Large intestine (tissue), 3 donors: ENCODE data around the gene DAAM1. TPM values are rescaled to one million over a fixed set of nuclear protein-coding genes. Genes with fewer than 3 reads are reported as not detected.
A peak's percentile ranks its signal among the peaks of the same experiment; 100 is the strongest.

Experiments
- DNase-seq, 2 donors: peaks; one replicate each; pipeline versions ENCODE4 v3.0.0 to v3.0.0-alpha.2; 2013
- H3K27ac ChIP-seq: one replicate; pipeline ENCODE4 v1.5.1; 2013; ENCODE audit warnings: low read length
- H3K27me3 ChIP-seq: 2 replicates; pipeline ENCODE4 v1.6.1; 2013; ENCODE audit warnings: low read length; ENCODE audit not compliant: control insufficient read depth, insufficient read depth
- H3K36me3 ChIP-seq: 2 replicates; pipeline ENCODE4 v1.6.1; 2013; ENCODE audit warnings: low read length; ENCODE audit not compliant: control insufficient read depth, insufficient read depth
- H3K4me1 ChIP-seq: one replicate; pipeline ENCODE4 v1.6.1; 2013; ENCODE audit warnings: low read length; ENCODE audit not compliant: control insufficient read depth, insufficient read depth
- H3K4me3 ChIP-seq: one replicate; pipeline ENCODE4 v1.5.1; 2013; ENCODE audit warnings: low read length
- H3K9me3 ChIP-seq: one replicate; pipeline ENCODE4 v1.6.1; 2013; ENCODE audit warnings: mild to moderate bottlenecking, low read depth, low read length, moderate library complexity; ENCODE audit not compliant: control insufficient read depth
- WGBS: methylation state at CpG from one replicate; pipeline ENCODE4 v1.1.5; 2013; ENCODE audit warnings: low lambda C conversion rate; ENCODE audit not compliant: insufficient coverage; 5-methylcytosine and 5-hydroxymethylcytosine counted together
- polyA plus RNA-seq: library from polyadenylated mRNA; unstranded; fragments of 120-200 nt; gene quantifications from one replicate; pipeline ENCODE4 v1.2.1, GENCODE V29; 2013

DAAM1 gene
- polyA plus RNA-seq, 1 donor, result 37.9 TPM

GRCh38 chr14:59159169-59159568 lies 29.3 kb upstream of the DAAM1 start:
- H3K36me3 ChIP-seq, result no peaks in the 10 kb centered on the region
- no peaks in the 10 kb centered on the region for H3K9me3 ChIP-seq
- no peak overlapping the region for H3K4me3 ChIP-seq
- DNase-seq, result no peak
- no peak overlapping the region for H3K27ac ChIP-seq
- H3K4me1 ChIP-seq, result peaks cover 11% of the 10 kb centered on the region
- H3K27me3 ChIP-seq, result no peaks in the 10 kb centered on the region
- WGBS, result no CpG with 5 or more reads among the region's 1 CpG

GRCh38 chr14:59160506-59160905 lies 28.0 kb upstream of the DAAM1 start:
- H3K27ac ChIP-seq, result no peak overlapping the region
- H3K27me3 ChIP-seq, result no peaks in the 10 kb centered on the region
- H3K4me3 ChIP-seq, result no peak overlapping the region
- peak in 1 of 2 donors; percentile 21 for DNase-seq
- H3K9me3 ChIP-seq, result no peaks in the 10 kb centered on the region
- H3K4me1 ChIP-seq, result peaks cover 11% of the 10 kb centered on the region
- no CpG with 5 or more reads among the region's 5 CpGs for whole genome bisulfite sequencing
- H3K36me3 ChIP-seq, result no peaks in the 10 kb centered on the region

- Histone ChIP-seq H3K27me3 (no peaks in the 10 kb centered on the region), H3K36me3 (no peaks in the 10 kb centered on the region), H3K4me1 (peaks cover 11% of the 10 kb centered on the region), H3K9me3 (no peaks in the 10 kb centered on the region), H3K4me3 (no peak overlapping the region), H3K27ac (peak overlapping the region; percentile 11)
- 0% methylated on average over 1 of the region's 7 CpGs for WGBS
- peak; percentile 70 to 87 for DNase-seq
Measured at GRCh38 chr14:59161561-59162175, 26.8 kb upstream of the DAAM1 start.

- H3K4me3 ChIP-seq, result no peak overlapping the region
- DNase-seq, result no peak
- WGBS, result 100% methylated on average over 1 of the region's 3 CpGs
- no peaks in the 10 kb centered on the region for H3K27me3 ChIP-seq
- no peaks in the 10 kb centered on the region for H3K36me3 ChIP-seq
- no peaks in the 10 kb centered on the region for H3K9me3 ChIP-seq
- H3K4me1 ChIP-seq, result peaks cover 4% of the 10 kb centered on the region
- H3K27ac ChIP-seq, result no peak overlapping the region
Measured at GRCh38 chr14:59166258-59166657, 22.2 kb upstream of the DAAM1 start.

GRCh38 chr14:59175404-59175803 lies 13.1 kb upstream of the DAAM1 start:
- H3K4me3 ChIP-seq, result no peak overlapping the region
- DNase-seq, result no peak
- 100% methylated on average over 1 of the region's 3 CpGs for WGBS
- no peaks in the 10 kb centered on the region for H3K9me3 ChIP-seq
- H3K4me1 ChIP-seq, result no peaks in the 10 kb centered on the region
- no peak overlapping the region for H3K27ac ChIP-seq
- no peaks in the 10 kb centered on the region for H3K36me3 ChIP-seq
- no peaks in the 10 kb centered on the region for H3K27me3 ChIP-seq

GRCh38 chr14:59176765-59177164 lies 11.7 kb upstream of the DAAM1 start:
- DNase-seq, result no peak
- H3K36me3 ChIP-seq, result no peaks in the 10 kb centered on the region
- WGBS, result no CpG with 5 or more reads among the region's 1 CpG

GRCh38 chr14:59177262-59177661 lies 11.2 kb upstream of the DAAM1 start:
- Histone ChIP-seq H3K36me3 (no peaks in the 10 kb centered on the region), H3K27me3 (no peaks in the 10 kb centered on the region), H3K4me3 (no peak overlapping the region), H3K4me1 (no peaks in the 10 kb centered on the region), H3K27ac (no peak overlapping the region), H3K9me3 (no peaks in the 10 kb centered on the region)
- 100% methylated on average over 1 of the region's 2 CpGs for WGBS
- no peak for DNase-seq

More at GRCh38 chr14:59176765-59177164, 11.7 kb upstream of the DAAM1 start:
- no peaks in the 10 kb centered on the region for H3K9me3 ChIP-seq
- no peak overlapping the region for H3K27ac ChIP-seq
- no peaks in the 10 kb centered on the region for H3K27me3 ChIP-seq
- H3K4me3 ChIP-seq, result no peak overlapping the region
- H3K4me1 ChIP-seq, result no peaks in the 10 kb centered on the region

- H3K4me3 ChIP-seq, result no peak overlapping the region
- no peaks in the 10 kb centered on the region for H3K27me3 ChIP-seq
- no CpG with 5 or more reads among the region's 1 CpG for WGBS
- no peak for DNase-seq
- no peaks in the 10 kb centered on the region for H3K36me3 ChIP-seq
- H3K9me3 ChIP-seq, result no peaks in the 10 kb centered on the region
- H3K27ac ChIP-seq, result no peak overlapping the region
- H3K4me1 ChIP-seq, result no peaks in the 10 kb centered on the region
Measured at GRCh38 chr14:59181791-59182190, 6.7 kb upstream of the DAAM1 start.

GRCh38 chr14:59182641-59183040 lies 5.8 kb upstream of the DAAM1 start:
- Histone ChIP-seq H3K36me3 (no peaks in the 10 kb centered on the region), H3K9me3 (no peaks in the 10 kb centered on the region), H3K4me1 (no peaks in the 10 kb centered on the region), H3K27ac (no peak overlapping the region), H3K27me3 (no peaks in the 10 kb centered on the region), H3K4me3 (no peak overlapping the region)
- WGBS, result 100% methylated on average over 1 of the region's 5 CpGs
- no peak for DNase-seq

GRCh38 chr14:59183150-59183549 lies 5.3 kb upstream of the DAAM1 start:
- no peak overlapping the region for H3K4me3 ChIP-seq
- H3K9me3 ChIP-seq, result no peaks in the 10 kb centered on the region

GRCh38 chr14:59184396-59184795 lies 4.1 kb upstream of the DAAM1 start:
- Histone ChIP-seq H3K4me1 (no peaks in the 10 kb centered on the region), H3K9me3 (no peaks in the 10 kb centered on the region), H3K27me3 (no peaks in the 10 kb centered on the region), H3K36me3 (no peaks in the 10 kb centered on the region), H3K4me3 (no peak overlapping the region), H3K27ac (no peak overlapping the region)
- no CpG with 5 or more reads among the region's 3 CpGs for WGBS
- DNase-seq, result no peak

More at GRCh38 chr14:59183150-59183549, 5.3 kb upstream of the DAAM1 start:
- H3K27me3 ChIP-seq, result no peaks in the 10 kb centered on the region
- H3K36me3 ChIP-seq, result no peaks in the 10 kb centered on the region
- H3K27ac ChIP-seq, result no peak overlapping the region
- DNase-seq, result no peak
- no peaks in the 10 kb centered on the region for H3K4me1 ChIP-seq
